Mucosa of rectum (tissue), 2 donors: ENCODE measurements around the gene SNX6.

Experiments used
- H3K27ac ChIP-seq, 2 donors: one replicate each; pipeline ENCODE4 v1.7.0; 2013; ENCODE audit warnings: inconsistent platforms in 2 of 2, low read depth in 2 of 2, low read length in 2 of 2
- H3K27me3 ChIP-seq, 2 donors: one replicate each; pipeline ENCODE4 v1.7.0; 2013; ENCODE audit warnings: low read length in 2 of 2; ENCODE audit not compliant: control insufficient read depth in 2 of 2, insufficient read depth in 2 of 2
- H3K36me3 ChIP-seq, 2 donors: one replicate each; pipeline ENCODE4 v1.7.0; 2013; ENCODE audit warnings: low read length in 2 of 2; ENCODE audit not compliant: control insufficient read depth in 2 of 2, insufficient read depth in 2 of 2
- H3K4me1 ChIP-seq, 2 donors: one replicate each; pipeline ENCODE4 v1.7.0; 2013; ENCODE audit warnings: low read length in 2 of 2, mild to moderate bottlenecking in 1 of 2; ENCODE audit not compliant: control insufficient read depth in 2 of 2, insufficient read depth in 2 of 2
- H3K4me3 ChIP-seq, 2 donors: one replicate each; pipeline ENCODE4 v1.7.0; 2013; ENCODE audit warnings: low read length in 2 of 2
- H3K9ac ChIP-seq, 2 donors: one replicate each; pipeline ENCODE4 v1.7.0; 2013; ENCODE audit warnings: low read length in 2 of 2, low read depth in 1 of 2, mild to moderate bottlenecking in 1 of 2
- H3K9me3 ChIP-seq, 2 donors: one replicate each; pipeline ENCODE4 v1.7.0; 2013; ENCODE audit warnings: low read length in 2 of 2; ENCODE audit not compliant: control insufficient read depth in 2 of 2
- donor health status: healthy.
- donor health status: Normal muscosa, but diverticular disease.

The SNX6 gene

DNA sequence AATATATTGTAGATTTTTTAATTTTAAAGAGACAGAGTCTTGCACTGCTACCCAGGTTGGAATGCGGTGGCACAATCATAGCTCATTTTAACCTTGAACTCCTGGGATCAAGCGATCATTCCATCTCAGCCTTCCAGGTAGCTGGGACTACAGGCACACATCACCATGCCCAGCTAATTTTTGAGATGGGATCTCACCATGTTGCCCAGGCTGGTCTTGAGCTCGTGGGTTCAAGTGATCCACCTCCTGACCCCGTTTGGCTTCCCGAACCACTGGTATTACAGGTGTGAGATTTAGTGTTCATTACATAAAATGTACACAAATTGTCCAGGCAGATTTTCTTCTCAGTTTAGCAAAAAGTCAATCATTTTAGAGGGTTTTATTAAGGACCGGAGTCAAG lies 13.6 kb downstream of the SNX6 start:
- Histone ChIP-seq H3K27me3 (no peaks in the 10 kb centered on the region), H3K27ac (no peak overlapping the region), H3K4me3 (no peak overlapping the region), H3K9ac (no peak overlapping the region), H3K36me3 (peaks cover 4 to 13% of the 10 kb centered on the region in 2 donors), H3K9me3 (no peaks in the 10 kb centered on the region), H3K4me1 (peaks cover 0 to 5% of the 10 kb centered on the region in 2 donors)

DNA sequence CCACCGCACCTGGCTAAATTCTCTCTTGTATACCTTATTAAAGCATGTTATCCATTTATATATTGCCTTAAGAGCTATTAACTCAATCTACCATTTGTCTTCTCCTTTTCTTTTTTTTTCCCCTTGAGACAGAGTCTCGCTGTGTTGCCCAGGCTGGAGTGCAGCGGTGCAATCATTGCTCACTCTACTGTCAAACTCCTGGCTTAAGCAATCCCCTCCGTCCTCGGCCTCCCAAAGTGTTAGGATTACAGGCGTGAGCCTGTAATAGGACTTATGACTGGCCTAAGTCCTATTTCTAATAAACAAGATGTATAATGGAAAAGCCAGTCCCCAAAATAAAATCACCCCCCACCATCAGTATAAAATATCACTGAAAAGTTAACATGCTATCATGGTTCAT lies 14.4 kb downstream of the SNX6 start:
- no peak overlapping the region for H3K9ac ChIP-seq
- no peaks in the 10 kb centered on the region for H3K9me3 ChIP-seq
- H3K27me3 ChIP-seq: no peaks in the 10 kb centered on the region
- H3K4me1 ChIP-seq: peaks cover 0 to 5% of the 10 kb centered on the region in 2 donors
- peaks cover 4 to 13% of the 10 kb centered on the region in 2 donors for H3K36me3 ChIP-seq
- H3K27ac ChIP-seq: no peak overlapping the region
- no peak overlapping the region for H3K4me3 ChIP-seq

DNA sequence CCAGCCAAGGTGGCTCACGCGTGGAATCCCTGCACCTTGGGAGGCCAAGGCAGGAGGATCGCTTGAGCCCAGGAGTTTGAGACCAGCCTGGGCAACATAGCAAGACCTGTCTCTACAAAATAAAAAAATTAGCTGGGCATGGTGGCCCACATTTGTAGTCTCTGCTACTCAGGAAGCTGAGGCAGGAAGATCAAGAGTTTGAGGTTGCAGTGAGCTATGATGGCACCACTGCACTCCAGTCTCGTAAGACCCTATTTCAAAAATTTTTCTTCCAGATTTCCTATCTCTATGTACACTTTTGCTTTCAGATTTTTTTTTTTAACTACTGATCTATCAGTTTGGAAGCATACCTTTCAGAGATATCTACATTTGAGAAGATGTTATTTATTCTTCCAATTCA lies 15.3 kb downstream of the SNX6 start:
- Histone ChIP-seq H3K4me3 (no peak overlapping the region), H3K4me1 (no peaks in the 10 kb centered on the region), H3K27ac (no peak overlapping the region), H3K9ac (no peak overlapping the region), H3K27me3 (no peaks in the 10 kb centered on the region), H3K9me3 (no peaks in the 10 kb centered on the region), H3K36me3 (peaks cover 4 to 13% of the 10 kb centered on the region in 2 donors)

DNA sequence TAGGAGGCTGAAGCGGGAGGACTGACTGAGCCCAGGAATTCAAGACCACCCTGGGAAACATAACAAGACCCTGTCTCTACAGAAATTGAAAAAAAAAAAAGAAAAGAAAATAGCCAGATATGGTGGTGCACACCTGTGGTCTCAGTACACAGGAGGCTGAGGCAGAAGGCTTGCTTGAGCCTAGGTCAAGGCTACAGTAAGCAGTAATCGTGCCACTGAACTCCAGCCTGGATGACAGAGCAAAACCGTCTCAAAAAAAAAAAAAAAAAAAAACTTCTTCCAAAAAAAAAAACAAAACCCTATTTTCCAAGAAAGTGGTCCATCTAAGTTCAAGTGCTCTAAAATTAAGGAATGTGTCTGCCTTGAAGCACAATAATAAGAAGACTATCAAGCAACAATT lies 19.8 kb downstream of the SNX6 start:
- no peaks in the 10 kb centered on the region for H3K9me3 ChIP-seq
- no peak overlapping the region for H3K9ac ChIP-seq
- H3K36me3 ChIP-seq: peaks cover 11 to 32% of the 10 kb centered on the region in 2 donors
- H3K4me1 ChIP-seq: no peaks in the 10 kb centered on the region
- H3K27ac ChIP-seq: no peak overlapping the region
- no peak overlapping the region for H3K4me3 ChIP-seq
- no peaks in the 10 kb centered on the region for H3K27me3 ChIP-seq

DNA sequence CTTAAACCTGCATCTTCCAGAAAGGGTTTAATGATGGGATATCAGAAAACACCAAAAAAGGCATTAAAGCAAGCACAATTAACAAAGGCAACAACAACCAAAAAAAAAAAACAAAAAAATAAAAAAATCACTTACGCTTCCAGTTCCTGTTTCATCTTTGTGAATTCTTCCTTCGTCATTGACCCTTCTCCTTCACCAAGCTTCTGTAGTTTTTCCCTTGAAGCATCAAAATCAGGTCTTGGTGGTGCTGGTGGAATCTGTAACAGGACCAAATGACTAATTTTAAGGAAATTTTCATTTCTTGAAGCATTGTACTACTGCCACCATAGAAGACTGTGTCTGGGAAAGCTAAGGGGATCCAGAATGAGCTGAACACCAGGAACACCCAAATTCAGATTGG lies 24.5 kb downstream of the SNX6 start:
- H3K4me1 ChIP-seq: no peaks in the 10 kb centered on the region
- H3K9ac ChIP-seq: no peak overlapping the region
- H3K36me3 ChIP-seq: peaks cover 40 to 53% of the 10 kb centered on the region in 2 donors
- no peak overlapping the region for H3K27ac ChIP-seq
- H3K27me3 ChIP-seq: no peaks in the 10 kb centered on the region
- no peaks in the 10 kb centered on the region for H3K9me3 ChIP-seq
- H3K4me3 ChIP-seq: no peak overlapping the region

DNA sequence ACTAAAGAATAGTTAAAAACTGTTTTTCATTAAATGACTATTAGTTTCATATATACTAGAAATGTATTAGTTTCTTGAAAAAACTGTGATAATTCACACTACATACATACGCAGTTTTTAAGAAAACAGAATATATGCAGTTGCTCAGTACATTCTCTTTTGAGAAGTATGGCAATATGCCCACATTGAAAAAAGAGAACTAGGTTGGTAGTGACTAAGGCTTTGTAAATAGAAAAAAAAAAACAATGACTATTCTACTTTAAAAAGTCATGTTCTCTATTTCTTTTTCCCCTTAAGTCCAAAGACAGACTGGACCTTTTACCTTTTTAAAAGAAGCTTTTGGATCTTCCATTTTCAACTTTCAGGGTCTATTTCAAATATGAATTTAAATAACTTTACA lies 25.0 kb downstream of the SNX6 start:
- H3K27me3 ChIP-seq: no peaks in the 10 kb centered on the region
- peaks cover 40 to 57% of the 10 kb centered on the region in 2 donors for H3K36me3 ChIP-seq
- no peak overlapping the region for H3K27ac ChIP-seq
- H3K4me1 ChIP-seq: no peaks in the 10 kb centered on the region
- no peak overlapping the region for H3K4me3 ChIP-seq
- no peak overlapping the region for H3K9ac ChIP-seq
- H3K9me3 ChIP-seq: no peaks in the 10 kb centered on the region

DNA sequence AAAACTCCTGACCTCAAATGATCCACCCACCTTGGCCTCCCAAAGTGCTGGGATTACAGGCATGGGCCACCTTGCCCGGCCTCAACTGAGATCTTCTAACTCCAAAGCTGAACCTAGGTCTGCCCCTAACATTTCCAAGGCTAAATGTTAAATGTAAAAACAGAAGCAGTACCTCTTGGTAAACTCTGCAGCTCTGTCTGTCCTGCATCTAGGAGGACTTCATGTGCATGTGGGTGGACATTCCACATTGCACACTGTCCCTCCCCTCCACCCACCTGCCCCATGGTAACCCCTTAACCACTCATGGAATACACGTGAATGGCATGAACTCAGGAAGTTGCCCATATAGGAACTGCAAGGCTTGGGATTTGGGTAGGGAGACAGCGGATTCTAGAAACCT lies 33.1 kb downstream of the SNX6 start:
- H3K27ac ChIP-seq: no peak overlapping the region

DNA sequence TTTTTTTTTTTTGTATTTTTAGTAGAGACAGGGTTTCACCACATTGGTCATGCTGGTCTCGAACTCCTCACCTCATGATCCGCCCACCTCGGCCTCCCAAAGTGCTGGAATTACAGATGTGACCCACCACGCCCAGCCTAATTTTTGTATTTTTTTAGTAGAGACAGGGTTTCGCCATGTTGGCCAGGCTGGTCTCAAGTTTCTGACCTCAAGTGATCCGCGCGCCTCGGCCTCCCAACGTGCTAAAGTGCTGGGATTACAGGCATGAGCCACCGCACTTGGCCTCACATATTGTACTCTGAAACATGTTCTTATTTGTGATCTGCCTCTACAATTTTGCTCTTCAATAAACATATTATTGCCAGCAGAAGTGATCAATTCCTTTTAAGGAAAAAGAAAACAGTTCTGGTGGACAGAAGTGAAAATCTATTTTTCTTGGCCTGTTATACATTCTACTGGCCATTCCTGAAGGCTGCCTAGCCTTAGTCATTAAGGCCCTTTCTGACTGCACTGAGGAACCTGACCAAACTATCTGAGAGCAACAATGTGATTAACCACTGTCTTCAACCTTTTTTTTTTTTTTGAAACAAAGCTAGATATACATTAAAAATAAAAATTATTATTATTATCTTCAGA lies 36.1 kb downstream of the SNX6 start:
- no peaks in the 10 kb centered on the region for H3K9me3 ChIP-seq
- no peak overlapping the region for H3K4me3 ChIP-seq
- H3K36me3 ChIP-seq: peaks cover 59 to 69% of the 10 kb centered on the region in 2 donors
- no peak overlapping the region for H3K9ac ChIP-seq
- no peaks in the 10 kb centered on the region for H3K27me3 ChIP-seq
- no peak overlapping the region for H3K27ac ChIP-seq
- H3K4me1 ChIP-seq: no peaks in the 10 kb centered on the region

More for the DNA sequence above, 33.1 kb downstream of the SNX6 start:
- no peak overlapping the region for H3K9ac ChIP-seq
- no peaks in the 10 kb centered on the region for H3K4me1 ChIP-seq
- no peak overlapping the region for H3K4me3 ChIP-seq
- H3K36me3 ChIP-seq: peaks cover 54 to 72% of the 10 kb centered on the region in 2 donors
- H3K27me3 ChIP-seq: no peaks in the 10 kb centered on the region
- no peaks in the 10 kb centered on the region for H3K9me3 ChIP-seq

DNA sequence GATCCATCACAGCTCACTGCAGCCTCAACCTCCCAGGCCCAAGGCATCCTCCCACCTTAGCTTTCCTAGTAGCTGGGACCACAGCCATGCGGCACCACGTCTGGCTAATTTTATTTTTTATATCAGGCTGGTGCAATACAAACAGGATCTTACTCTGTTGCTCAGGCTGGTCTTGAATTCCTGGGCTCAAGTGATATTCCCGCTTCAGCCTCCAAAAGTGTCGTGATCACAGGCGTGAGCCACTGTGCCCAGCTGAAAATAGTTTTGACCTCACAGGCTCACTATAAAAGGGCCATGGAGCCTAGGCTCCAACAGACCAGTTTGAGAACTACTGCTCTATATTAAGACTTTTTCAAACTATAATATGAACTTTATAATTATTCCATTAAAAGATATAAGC lies 37.3 kb downstream of the SNX6 start:
- H3K36me3 ChIP-seq: peaks cover 49 to 66% of the 10 kb centered on the region in 2 donors
- no peak overlapping the region for H3K4me3 ChIP-seq
- no peak overlapping the region for H3K27ac ChIP-seq
- no peaks in the 10 kb centered on the region for H3K9me3 ChIP-seq
- no peak overlapping the region for H3K9ac ChIP-seq
- H3K4me1 ChIP-seq: no peaks in the 10 kb centered on the region
- H3K27me3 ChIP-seq: no peaks in the 10 kb centered on the region

DNA sequence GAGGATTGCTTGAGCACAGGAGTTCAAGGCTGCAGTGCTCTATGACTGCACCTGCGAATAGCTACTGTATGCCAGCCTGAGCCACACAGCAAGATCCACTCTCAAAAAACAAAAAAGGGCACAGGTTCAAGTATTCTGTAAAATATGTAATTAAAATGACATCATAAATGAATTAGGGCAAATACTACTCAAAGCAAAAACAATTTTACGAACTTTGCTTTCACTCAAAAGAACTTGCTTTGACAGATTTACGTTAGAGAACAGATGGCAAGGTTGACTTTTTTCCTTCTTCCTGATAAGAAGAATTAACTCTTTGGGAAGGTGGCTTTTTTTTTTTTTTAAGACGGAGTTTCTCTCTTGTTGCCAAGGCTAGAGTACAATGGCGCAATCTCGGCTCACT lies 46.4 kb downstream of the SNX6 start:
- Histone ChIP-seq H3K4me1 (no peaks in the 10 kb centered on the region), H3K9ac (no peak overlapping the region), H3K36me3 (peaks cover 38 to 57% of the 10 kb centered on the region in 2 donors), H3K4me3 (no peak overlapping the region), H3K27me3 (no peaks in the 10 kb centered on the region), H3K27ac (no peak overlapping the region), H3K9me3 (no peaks in the 10 kb centered on the region)
